ENCODE measurements around the gene SLC25A45. TPM values are rescaled to one million over a fixed set of nuclear protein-coding genes. Genes with fewer than 3 reads are reported as not detected.

SLC25A45 gene
- total RNA-seq, 1 donor = 5.8 TPM

DNA sequence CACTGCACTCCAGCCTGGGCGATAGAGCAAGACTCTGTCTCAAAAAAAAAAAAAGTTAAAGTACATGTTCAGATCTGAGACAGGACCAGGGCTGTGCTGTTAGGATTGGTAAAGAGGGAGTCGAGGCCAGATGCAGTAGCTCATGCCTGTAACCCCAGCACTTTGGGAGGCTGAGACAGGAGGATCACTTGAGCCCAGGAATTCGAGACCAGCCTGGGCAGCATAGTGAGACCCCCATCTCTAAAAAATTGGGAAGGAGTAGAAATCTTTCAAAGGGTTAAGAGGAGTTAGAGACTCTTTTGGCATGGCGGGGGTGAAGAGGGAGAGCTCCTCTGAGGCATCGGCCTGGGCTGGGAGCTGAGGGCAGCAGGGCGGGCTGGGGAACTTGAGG, 11.8 kb downstream of the SLC25A45 start:
- TF ChIP-seq, protein P1, sequence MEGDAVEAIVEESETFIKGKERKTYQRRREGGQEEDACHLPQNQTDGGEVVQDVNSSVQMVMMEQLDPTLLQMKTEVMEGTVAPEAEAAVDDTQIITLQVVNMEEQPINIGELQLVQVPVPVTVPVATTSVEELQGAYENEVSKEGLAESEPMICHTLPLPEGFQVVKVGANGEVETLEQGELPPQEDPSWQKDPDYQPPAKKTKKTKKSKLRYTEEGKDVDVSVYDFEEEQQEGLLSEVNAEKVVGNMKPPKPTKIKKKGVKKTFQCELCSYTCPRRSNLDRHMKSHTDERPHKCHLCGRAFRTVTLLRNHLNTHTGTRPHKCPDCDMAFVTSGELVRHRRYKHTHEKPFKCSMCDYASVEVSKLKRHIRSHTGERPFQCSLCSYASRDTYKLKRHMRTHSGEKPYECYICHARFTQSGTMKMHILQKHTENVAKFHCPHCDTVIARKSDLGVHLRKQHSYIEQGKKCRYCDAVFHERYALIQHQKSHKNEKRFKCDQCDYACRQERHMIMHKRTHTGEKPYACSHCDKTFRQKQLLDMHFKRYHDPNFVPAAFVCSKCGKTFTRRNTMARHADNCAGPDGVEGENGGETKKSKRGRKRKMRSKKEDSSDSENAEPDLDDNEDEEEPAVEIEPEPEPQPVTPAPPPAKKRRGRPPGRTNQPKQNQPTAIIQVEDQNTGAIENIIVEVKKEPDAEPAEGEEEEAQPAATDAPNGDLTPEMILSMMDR (IDR thresholded peaks at IDR 0.05; ENCODE audit: insufficient read depth, low read length) = no peak
- DNase-seq (ENCODE audit: low read depth) = no peak
- H3K4me3 ChIP-seq (ENCODE audit: low read depth, low read length) = no peak overlapping the region

DNA sequence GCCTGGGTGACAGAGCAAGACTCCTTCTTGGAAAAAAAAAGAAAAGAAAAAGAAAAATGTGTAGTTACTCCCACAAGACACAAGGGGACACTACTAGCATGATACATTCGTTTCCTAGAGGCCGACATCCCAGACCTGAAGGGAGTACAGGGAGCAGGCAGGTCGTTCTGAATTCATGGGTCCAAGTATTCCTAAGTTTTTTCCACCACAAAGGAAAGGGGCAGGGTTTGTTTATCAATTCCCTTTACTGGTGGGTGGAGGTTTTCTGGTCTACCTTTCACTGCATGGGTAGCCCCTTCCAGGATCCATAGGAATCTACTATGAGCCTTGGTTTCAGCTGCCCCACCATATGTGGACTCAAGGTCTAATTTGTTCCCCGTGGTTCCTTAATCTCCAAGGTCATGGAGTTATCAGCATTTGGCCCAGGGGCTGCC, 16.1 kb downstream of the SLC25A45 start:
- TF ChIP-seq, protein P1 (IDR thresholded peaks at IDR 0.05; ENCODE audit: insufficient read depth, low read length) = peak; percentile 77
- H3K4me3 ChIP-seq (ENCODE audit: low read depth, low read length) = no peak overlapping the region
- peak; percentile 91 for DNase-seq (ENCODE audit: low read depth)

DNA sequence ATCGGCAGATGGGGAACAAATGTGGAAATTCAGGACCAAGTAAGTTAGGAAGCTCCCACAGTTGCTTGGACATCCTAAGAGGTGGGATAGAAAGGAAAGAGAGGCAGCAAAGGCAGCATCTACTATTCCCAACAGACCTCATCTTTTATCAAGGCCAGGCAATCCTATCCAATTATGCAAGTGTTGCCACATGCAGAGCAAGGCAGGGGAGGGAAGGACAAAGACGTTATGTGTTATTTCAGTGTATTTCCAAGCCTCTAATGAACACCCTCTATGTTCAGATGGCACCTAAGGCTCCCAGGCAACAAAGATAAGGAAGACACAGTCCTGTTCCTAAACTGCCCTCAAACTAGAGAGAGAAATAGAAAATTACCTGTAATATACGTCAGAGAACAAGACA, 18.7 kb downstream of the SLC25A45 start:
- TF ChIP-seq, protein P1 (IDR thresholded peaks at IDR 0.05; ENCODE audit: insufficient read depth, low read length) = no peak
- no peak overlapping the region for H3K4me3 ChIP-seq (ENCODE audit: low read depth, low read length)

DNA sequence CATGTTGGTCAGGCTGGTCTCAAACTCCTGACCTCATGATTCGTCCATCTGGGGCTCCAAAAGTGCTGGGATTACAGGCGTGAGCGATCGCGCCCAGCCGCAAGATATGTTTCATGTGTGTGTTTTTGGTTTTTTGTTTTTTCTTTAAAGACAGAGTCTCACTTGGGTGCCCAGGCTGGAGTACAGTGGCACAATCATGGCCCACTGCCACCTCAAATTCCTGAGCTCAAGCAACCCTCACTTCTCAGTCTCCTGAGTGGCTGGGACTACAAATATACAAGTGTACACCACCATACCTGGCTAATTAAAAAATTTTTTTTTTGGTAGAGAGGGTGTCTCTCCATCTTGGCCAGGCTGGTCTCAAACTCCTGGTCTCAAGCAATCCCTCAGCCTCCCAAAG, 19.5 kb downstream of the SLC25A45 start:
- no peak for DNase-seq (ENCODE audit: low read depth)
- H3K4me3 ChIP-seq (ENCODE audit: low read depth, low read length) = no peak overlapping the region
- TF ChIP-seq, protein P1 (IDR thresholded peaks at IDR 0.05; ENCODE audit: insufficient read depth, low read length) = no peak

More for the DNA sequence above, 18.7 kb downstream of the SLC25A45 start:
- DNase-seq (ENCODE audit: low read depth) = no peak

DNA sequence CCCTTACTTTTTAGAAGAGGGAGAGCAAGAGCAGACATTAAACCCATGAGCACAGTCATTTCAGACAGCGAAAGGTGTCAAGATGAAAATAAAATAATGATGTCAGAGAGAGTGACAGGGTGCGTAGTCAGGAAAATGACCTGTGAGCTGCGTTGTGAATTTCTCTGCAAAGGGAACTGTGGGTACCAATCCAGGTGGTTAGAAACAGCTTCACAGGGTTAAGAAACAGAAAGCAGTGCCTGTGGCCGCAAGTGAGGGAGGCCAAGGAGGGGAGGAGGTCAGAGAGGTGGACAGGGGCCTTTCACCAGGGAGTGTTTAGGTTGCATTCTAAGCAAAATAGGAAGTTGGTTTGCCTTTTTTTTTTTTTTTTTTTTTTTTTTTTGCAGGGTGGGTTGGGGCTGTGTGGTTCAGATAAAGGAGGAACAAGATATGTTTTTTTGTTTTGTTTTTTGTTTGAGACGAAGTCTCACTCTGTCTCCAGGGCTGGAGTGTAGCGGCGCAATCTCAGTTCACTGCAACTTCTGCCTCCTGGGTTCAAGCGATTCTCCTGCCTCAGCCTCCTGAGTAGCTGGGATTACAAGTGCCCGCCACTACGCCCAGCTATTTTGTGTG, 20.0 kb downstream of the SLC25A45 start:
- H3K4me3 ChIP-seq (ENCODE audit: low read depth, low read length) = no peak overlapping the region
- TF ChIP-seq, protein P1 (IDR thresholded peaks at IDR 0.05; ENCODE audit: insufficient read depth, low read length) = no peak
- DNase-seq (ENCODE audit: low read depth) = no peak

DNA sequence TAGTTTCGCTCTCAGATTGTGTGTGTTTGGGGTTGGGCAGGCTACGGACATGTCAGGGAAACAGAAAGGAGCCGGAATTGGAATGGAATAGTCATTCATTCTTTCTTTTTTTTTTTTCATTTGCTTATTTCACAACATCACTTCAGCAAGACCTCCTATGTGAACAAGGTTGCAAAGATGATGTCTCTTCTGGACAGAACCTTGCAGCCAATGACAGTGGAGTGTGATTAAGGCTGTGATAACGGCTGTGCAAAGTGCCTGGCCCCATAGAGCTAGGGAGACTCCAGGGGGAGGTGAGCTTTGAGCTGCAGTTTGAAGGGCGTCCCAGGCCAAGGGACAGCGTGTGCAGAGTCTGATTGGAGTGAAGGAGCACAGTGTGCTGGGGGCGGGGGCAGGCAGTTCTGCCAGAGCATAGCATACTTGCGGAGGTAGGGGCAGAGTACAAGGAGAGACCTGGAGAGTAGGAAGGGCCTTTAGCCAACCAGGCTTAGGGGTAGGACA, 24.5 kb downstream of the SLC25A45 start:
- peak; percentile 22 for DNase-seq (ENCODE audit: low read depth)
- no peak overlapping the region for H3K4me3 ChIP-seq (ENCODE audit: low read depth, low read length)
- TF ChIP-seq, protein P1 (IDR thresholded peaks at IDR 0.05; ENCODE audit: insufficient read depth, low read length) = no peak

All from fibroblast of the aortic adventitia (primary cell).